ENCODE results near the gene RPL31.
"Not testable (repeated sequence)": the region's sequence is repeated elsewhere in the genome, so short reads cannot be mapped to it uniquely, and the experiment has no call there.

RPL31 gene

DNA sequence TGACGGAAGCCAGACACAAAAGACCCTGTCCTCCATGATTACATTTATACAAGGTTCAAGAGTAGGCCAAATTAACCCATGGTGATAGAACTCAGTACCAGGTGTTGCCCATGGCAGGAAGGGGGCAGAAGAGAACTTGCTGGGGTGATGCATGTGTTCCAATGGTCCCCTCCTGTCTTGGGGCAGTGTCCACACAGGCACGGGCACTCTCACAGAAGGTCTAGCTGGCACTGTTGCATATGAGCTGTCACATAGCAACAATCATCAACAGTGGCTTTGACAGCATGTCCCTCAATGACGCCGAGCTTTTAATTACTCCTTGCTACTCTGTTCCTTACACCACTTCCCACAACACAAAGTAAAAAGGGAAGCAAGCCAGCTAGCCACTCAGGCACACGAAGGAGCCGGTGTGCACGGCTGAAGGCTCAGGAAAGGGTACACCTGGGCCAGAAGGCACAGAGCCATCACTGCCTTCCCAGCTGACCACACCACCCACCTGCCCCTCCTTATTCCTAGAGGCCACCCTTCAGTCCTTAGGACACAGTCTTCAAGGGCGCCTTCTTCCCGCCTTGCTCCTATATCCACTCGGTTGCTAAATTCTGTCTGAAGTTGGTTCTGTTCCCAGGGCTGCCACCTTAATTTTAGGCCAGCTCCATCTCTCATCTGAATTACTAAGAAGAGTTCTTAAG is 28.9 kb downstream of the RPL31 start:
- DNase-seq = no peak

DNA sequence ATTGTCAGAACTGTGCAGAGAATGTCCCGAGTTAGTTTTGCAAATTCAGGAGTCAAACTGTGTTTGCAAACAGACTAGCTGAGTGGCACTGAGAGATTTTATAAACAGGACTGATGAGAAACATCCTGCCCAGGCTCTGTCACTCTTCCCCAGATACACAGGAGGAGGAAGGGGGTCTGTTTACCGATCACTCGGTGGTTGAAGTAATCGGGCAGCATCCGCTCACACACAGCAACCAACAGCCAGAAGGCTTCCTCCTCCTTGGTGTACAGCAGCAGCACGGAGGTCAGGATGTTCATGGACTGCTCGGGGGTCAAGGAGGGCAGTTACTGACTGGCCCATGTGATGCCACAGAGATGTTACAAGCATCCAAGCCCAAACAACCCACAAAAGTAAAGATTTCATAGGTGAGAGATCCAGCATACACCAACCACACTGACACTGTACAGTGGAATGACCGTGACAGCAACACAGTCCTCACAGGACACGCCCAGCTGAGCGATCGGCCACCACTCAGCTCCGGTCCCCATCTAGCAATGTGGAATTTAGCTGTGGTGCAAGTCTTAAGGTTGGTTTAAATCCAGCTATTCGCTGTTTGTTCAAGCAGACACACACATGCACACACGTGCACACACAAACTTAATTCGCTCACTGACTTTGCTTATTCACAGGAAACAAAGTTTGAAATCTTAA is 30.1 kb downstream of the RPL31 start:
- DNase-seq = no peak

DNA sequence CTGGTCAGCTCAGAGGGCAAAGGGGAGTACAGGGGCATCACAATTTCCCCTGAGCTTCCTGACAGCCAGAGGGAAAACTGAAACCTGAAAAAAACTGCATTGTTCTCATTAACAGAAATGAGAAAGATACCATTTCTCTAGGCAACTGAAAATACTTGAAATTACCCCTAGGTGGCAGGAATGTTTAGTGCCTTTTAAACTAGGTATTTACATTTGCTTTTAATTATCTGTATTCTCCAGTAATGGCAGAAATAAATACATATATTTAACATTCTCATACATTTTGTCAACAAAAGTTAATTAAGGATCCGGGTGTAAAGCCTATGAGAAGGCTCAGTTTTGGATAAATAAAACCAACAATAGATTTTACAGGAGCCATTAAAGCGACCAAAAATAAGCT is 34.5 kb downstream of the RPL31 start:
- DNase-seq = peak in 1 of 2 experiments; percentile 27

DNA sequence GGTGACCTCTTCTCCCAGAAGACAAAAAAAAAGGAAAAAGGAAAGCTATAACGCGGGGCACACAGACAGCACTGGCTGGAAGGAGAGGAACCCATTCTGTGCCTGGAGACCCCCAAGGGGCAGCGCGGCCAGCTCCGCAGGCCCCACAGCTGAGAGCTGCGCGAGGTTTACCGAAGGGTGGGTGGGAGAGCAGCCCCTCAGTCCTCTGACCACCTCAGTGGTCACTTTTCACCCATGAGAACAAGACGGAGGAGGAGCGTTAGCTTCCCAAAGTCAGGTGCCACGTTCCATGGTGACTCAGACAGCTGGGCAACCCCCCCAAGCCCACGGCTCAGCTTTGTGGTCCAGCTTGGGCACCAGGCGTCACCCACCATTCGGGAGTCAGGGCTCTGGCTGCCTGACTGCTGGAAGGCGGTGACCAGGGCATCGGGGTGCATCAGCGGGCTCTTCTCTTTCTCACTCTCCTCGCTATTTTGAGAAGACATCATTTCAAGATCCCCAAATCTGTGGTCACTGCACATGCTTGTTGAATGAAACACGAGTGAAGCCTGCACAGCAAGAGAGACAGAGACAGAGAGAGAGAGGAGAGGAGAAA is 35.2 kb downstream of the RPL31 start:
- DNase-seq = no peak

DNA sequence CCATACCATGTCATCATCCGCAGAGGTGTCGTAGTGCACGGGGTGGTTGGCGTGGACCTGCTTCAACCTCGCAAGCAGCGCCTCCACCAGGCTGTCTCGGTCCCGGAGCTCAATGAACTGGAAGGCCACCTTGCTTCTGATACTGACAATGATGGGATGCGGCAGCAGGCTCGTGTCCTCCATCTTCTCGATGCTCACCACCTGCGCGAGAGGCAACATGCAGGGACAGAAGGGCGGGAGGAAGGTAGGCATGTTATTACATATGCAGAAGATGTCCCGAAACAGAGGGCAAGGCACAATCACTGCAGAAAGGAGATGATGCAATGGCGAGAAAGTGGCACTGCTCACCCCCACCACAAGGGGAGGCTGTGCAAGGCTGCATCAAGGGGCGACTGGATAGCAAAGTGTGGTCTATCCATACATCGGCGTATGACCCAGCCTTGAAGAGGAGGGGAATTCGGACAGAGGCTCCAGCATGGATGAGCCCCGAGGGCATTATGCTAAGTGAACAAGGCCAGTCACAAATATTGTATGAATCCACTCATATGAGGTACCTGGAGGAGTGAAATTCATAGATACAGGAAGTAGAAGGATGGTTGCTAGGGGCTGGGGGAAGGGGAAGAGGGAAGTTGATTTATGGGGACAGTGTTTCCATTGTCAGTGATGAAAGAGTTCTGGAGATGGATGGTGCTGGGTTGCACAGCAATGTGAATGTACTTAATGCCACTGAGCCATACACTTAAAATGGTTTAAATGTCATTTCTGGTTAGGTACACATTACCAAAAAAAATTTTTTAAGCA is 36.6 kb downstream of the RPL31 start:
- DNase-seq = no peak

DNA sequence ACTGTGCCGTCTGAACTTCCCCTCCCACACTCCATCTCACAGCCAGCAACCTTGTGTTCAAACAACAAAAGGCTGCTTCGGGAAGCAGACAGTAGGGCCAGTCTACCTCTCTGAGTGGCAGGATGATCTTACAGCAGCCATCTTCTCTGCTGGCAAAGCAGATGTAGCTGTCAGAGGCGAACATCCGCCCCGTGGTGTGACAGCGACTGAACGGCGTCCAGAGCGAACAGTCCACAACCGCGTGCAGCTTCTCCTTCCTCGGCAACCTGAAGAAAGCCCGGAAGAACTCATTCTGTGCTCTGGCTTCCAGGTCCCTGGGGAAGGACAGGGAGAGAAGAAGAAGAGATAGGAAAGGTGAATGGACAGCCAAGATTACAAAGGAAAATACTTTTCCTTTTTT is 38.0 kb downstream of the RPL31 start:
- DNase-seq = no peak

DNA sequence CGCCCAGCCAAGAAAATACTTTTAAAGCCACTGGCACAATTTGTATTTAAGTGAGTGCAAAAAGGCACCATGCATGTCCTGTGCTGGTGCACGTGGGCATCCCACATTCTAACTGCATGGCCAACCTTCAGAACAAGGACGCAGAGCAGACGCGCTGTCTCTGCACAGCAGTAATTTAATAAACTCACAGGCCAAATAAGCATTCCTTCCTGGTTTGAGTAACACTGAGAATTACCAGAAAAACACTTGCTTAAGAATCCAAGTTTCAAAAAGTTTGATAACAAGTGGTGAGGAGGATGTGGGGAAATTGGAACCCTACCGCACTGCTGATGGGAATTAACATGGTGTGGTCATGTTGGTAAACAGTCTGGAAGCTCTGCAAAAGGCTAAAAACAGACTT is 38.7 kb downstream of the RPL31 start:
- DNase-seq = no peak

DNA sequence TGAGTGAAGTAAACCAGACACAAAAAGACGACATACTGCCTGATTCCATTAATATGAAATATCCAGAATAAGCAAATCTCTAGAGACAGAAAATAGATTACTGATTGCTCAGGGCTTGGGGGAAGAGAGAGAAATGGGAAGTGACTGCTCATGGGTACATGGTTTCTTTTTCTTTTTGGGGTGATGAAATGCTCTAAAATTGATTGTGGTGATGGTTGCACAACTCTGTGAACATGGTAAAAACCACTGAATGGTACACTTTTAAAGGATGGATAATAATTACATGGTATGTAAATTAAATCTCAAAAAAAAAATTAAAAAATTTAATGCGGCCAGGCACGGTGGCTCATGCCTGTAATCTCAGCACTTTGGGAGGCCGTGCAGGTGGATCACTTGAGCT is 39.3 kb downstream of the RPL31 start:
- DNase-seq = no peak

DNA sequence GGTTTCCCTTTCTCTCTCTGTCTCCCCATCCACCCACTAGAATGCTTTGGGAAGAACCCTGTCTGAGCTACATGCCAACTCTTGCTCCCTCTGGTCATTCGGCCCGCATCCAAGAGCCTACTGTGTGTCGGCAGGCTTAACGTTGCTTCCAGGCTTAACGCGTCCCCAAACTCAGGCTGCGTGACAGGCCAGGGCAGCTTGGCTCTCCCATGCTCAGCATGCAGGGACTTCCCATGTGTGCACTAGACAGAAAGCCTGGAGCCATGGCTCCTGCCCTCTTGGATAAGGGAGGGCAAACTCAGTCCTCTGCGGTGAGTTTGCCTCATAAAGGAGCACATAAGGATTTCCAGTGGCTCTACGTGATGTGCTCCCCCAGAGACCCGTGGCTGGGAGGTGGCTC is 43.2 kb downstream of the RPL31 start:
- DNase-seq = no peak

DNA sequence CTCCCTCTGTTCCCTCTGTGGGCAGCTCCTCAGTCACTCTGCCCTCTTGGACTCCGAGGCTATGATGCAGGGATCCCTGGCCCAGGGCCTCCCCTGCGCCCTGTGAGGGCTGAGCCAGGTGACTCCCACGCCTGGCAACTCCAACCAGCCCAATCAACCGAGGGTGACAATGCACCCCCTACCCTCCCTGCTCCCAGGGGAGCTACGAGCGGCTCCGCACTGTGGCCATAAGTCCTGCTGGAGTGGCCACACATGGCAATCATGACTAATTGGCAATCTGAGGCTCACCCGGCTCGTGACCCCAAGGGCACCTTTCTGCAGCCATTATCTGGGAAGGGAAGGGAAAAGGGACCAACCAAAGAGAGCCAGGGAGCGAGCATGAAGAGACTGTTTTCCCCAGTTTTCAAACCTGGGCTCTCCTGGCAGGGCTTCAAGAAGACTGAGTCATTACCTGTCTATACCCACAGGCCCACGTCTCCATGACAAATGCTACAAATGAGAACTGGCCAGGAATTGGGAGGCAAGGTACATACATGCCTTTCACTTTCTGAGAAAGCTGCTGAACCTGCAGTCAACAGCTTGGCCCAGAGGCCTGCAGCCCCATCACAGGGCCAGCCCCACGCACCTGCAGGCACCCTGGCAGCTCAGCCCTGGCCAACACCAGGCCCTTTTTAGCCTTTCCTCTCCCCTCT is 45.1 kb downstream of the RPL31 start:
- no peak for DNase-seq

DNA sequence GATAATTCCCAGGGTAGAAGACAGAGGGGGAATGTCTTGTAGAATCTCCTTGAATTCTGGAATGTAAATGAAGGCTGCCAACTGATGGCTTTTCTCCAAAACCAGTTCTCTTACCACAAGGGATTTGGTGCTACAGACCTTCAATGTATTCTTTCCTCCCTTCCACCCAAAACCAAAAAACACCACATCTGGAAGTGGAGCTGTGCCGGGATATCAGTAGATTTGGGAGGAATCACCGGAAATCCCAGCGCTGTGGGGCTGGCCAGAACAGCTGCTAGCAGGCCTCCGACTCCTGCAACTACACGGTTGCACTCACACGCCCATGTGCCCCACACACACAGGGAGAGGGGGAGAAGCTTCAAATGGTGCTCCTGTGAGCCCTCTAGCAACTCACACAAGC is 45.7 kb downstream of the RPL31 start:
- DNase-seq = no peak

DNA sequence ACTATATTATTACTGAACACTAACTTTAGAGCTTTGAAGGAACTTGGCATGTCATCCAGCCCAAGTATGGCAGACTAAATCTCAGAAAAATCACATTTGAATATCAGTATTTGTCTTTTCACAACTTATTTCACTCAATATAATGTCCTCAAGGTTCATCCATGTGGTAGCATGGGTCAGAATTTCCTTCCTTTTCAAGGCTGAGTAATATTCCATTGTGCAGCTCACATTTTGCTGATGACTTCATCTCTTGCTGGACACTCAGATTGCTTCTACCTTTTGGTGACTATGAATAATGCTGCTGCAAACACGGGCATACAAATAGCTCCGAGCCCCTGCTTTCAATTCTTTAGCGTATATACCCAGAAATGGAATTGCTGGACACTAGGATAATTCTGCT is 46.7 kb downstream of the RPL31 start:
- DNase-seq = no peak

DNA sequence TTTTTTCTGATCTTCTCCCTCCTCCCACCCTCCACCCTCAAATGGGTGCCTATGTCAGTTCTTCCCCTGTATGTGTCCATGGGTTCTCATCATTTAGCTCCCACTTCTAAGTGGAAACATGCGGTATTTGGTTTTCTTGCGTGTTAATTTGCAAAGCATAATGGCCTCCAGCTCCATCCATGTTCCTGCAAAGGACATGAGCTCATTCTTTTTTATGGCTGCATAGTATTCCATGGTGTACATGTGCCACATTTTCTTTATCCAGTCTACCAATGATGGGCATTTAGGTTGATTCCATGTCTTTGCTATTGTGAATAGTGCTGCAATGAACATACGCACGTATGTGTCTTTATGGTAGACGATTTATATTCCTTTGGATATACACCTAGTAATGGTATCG is 48.8 kb downstream of the RPL31 start:
- not testable (repeated sequence) for DNase-seq

DNA sequence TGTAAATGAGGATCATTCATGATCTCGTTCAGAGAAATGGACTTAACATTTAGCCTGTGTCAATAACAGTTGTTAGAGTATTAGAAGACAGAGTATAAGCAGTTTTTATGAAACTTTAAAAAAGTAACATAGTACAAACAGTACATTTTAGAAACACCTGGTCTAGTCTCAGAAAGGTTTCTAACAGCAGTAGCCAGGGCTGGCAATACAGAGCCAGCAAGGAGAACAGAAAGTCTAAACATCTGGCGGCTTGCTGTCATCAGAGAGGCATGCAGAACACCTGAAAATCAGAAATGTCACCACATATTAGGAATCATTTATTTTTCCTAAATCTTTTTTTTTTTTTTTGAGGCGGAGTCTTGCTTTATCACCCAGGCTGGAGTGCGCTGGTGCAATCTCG is 50.1 kb downstream of the RPL31 start:
- DNase-seq = no peak

DNA sequence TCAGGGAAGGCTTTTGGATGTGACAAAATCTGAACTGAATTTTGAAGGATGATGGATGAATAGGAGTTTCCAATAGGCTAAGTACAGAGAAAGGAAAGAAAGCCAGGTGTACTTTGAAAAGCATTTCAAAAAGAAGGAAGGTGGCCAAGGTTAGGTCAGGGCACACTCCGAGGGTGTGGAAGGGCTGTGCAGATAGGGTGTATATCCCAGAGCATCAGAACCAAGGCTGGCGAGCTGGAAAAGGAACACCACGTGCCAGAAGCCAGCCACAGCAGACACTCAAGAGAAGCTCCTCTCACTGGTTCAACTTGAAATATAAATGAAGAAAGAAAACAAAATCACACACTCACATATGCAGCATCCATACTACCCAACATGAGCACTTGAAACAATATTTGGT is 51.0 kb downstream of the RPL31 start:
- no peak for DNase-seq
